NT2/D1 (cell line): ENCODE data around the gene PHKB.

Experiments
- SUZ12 ChIP-seq: IDR thresholded peaks from 2 replicates; pipeline ENCODE4 v1.6.1; 2011; ENCODE audit not compliant: insufficient read length, insufficient read depth; ENCODE audit errors: extremely low read depth
- YY1 ChIP-seq: IDR thresholded peaks from 2 replicates; pipeline ENCODE4 v1.6.1; 2011; ENCODE audit not compliant: insufficient read length, insufficient read depth
- ZNF274 ChIP-seq: IDR thresholded peaks from 2 replicates; pipeline ENCODE4 v1.6.1; 2011; ENCODE audit warnings: mild to moderate bottlenecking, low read depth, low read length

DNA sequence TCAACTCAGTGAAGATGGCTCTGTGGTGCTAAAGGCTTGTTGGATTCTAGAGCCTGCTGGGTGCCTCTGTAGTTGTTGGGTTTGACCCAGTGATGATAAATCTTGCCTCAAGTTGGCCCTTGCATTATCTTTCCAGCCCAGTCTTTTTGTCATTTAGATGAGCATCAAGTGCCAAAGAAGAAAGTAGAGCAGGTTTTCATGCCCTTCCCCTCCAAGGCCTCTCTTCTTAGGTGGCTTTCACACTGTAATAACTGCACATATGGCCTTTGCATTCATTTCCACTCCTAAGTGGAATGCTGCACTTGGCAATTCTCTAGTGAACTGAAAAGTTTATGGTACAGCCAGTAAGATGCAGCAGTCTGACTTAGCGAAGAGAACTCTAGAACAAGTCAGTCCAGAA, 165.1 kb downstream of the PHKB start:
- no peak for TF ChIP-seq ZNF274
- no peak for TF ChIP-seq YY1
- TF ChIP-seq SUZ12 = no peak
